Cardiac fibroblast (primary cell): ENCODE measurements around the gene EGFL7.

Source experiments
- DNase-seq, 2 donors: peaks; one replicate each; pipeline versions ENCODE4 v3.0.0 to v3.0.0-alpha.2; 2010; ENCODE audit warnings: low read depth in 2 of 2
- H3K4me3 ChIP-seq, 2 donors: replicated peaks in 1 of 2; 1 replicate in 1 of 2; 2 replicates in 1 of 2; pipeline ENCODE4 v1.5.1; 2011; ENCODE audit warnings: low read depth in 2 of 2, low read length in 2 of 2, mild to moderate bottlenecking in 2 of 2, moderate library complexity in 1 of 2
- CTCF ChIP-seq: IDR thresholded peaks from one replicate; pipeline ENCODE4 v1.5.1; 2011; ENCODE audit warnings: low read depth, mild to moderate bottlenecking, low read length, inconsistent platforms

The EGFL7 gene

GRCh38 chr9:136676297-136676794, 13.6 kb downstream of the EGFL7 start:
- no peak for TF ChIP-seq CTCF
- no peak overlapping the region for H3K4me3 ChIP-seq
- no peak for DNase-seq

GRCh38 chr9:136676920-136677686, 14.4 kb downstream of the EGFL7 start:
- TF ChIP-seq CTCF: no peak
- no peak for DNase-seq
- H3K4me3 ChIP-seq: no peak overlapping the region

- no peak for DNase-seq
- TF ChIP-seq CTCF: no peak
- no peak overlapping the region for H3K4me3 ChIP-seq
These were observed 15.3 kb downstream of the EGFL7 start for GRCh38 chr9:136678034-136678433.

GRCh38 chr9:136678624-136679023, 15.9 kb downstream of the EGFL7 start:
- TF ChIP-seq CTCF: no peak
- H3K4me3 ChIP-seq: no peak overlapping the region
- no peak for DNase-seq

- peak in 1 of 2 donors; percentile 52 for DNase-seq
- H3K4me3 ChIP-seq: no peak overlapping the region
- no peak for TF ChIP-seq CTCF
These were observed 16.8 kb downstream of the EGFL7 start for GRCh38 chr9:136679431-136679941.

- H3K4me3 ChIP-seq: no peak overlapping the region
- TF ChIP-seq CTCF: no peak
- no peak for DNase-seq
These were observed 18.3 kb downstream of the EGFL7 start for GRCh38 chr9:136681029-136681428.
